Neural crest cell (in vitro differentiated cells): ENCODE data around the gene ANKRD63. TPM values are rescaled to one million over a fixed set of nuclear protein-coding genes. Genes with fewer than 3 reads are reported as not detected.

Source experiments
- DNase-seq: peaks from one replicate; pipeline ENCODE4 v3.0.0; 2021; ENCODE audit warnings: low read depth, mixed read lengths, low spot score
- H3K27ac Mint-ChIP-seq: one replicate; pipeline ENCODE4 v1.8.0; 2021; ENCODE audit warnings: mild to moderate bottlenecking, mixed read lengths; ENCODE audit not compliant: unreplicated experiment
- H3K27me3 Mint-ChIP-seq: 2 replicates; pipeline ENCODE4 v1.8.0; 2021; ENCODE audit warnings: low read depth, mild to moderate bottlenecking, mixed read lengths
- H3K36me3 Mint-ChIP-seq: 2 replicates; pipeline ENCODE4 v1.8.0; 2021; ENCODE audit warnings: low read depth, mild to moderate bottlenecking, mixed read lengths
- H3K4me1 Mint-ChIP-seq: 2 replicates; pipeline ENCODE4 v1.8.0; 2021; ENCODE audit warnings: mixed read lengths
- H3K4me3 Mint-ChIP-seq: one replicate; pipeline ENCODE4 v1.8.0; 2021; ENCODE audit warnings: mild to moderate bottlenecking, mixed read lengths
- H3K9me3 Mint-ChIP-seq: 2 replicates; pipeline ENCODE4 v1.8.0; 2021; ENCODE audit warnings: mixed read lengths
- CTCF ChIP-seq: fragments of 200-600 bp; sonication (generic); conservative IDR thresholded peaks from 2 replicates; pipeline ENCODE4 v1.5.0; 2021; ENCODE audit warnings: antibody characterized with exemption, mild to moderate bottlenecking
- total RNA-seq: library from RNA; stranded (reverse); gene quantifications from 2 replicates; pipeline ENCODE4 v1.2.1, GENCODE V29; 2021

Gene ANKRD63
- total RNA-seq, 1 donor from 2014 or later: not detected

DNA sequence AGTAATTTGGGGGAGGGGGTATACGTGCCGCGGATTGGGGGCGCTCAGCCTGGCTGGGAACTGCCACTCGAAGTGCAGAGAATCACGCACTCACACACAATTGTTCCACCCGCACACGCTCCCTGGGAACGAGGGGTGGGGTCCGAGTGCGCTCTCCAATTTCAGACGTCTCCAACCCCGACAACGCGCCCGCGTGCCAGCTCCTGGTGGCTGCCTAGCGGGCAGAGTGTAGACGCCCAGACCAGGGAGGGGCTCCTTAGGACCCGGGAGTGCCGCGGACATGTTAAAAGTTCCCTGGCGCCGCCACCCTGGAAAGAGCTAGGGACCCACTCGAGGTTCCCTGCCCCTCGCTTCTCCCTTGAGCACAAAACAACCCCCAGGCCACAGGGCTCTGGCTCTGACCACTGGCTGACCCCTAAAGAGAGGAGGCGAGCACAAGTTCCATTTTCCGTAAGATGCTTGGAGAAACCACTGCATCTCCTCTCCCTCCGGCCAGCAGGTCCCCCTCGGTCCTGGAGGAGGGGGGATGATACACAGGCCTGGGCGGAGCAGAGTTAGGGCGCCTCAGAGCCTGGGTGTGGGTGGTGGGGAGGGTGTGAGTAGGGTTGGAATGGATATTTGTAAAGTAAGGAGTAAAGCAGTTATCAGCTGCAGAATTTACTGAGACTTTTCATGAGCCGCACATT, 894 bp upstream of the ANKRD63 start:
- no peak for TF ChIP-seq CTCF
- Mint-ChIP-seq H3K27ac (no peak overlapping the region), H3K4me1 (peaks cover 25% of the 10 kb centered on the region), H3K4me3 (no peak overlapping the region), H3K36me3 (no peaks in the 10 kb centered on the region), H3K27me3 (peaks cover 74% of the 10 kb centered on the region), H3K9me3 (no peaks in the 10 kb centered on the region)
- no peak for DNase-seq

GRCh38 chr15:40282147-40282868, 556 bp downstream of the ANKRD63 start:
- Mint-ChIP-seq H3K27me3 (peaks cover 81% of the 10 kb centered on the region), H3K4me1 (peaks cover 25% of the 10 kb centered on the region), H3K4me3 (no peak overlapping the region), H3K27ac (no peak overlapping the region), H3K9me3 (no peaks in the 10 kb centered on the region), H3K36me3 (no peaks in the 10 kb centered on the region)
- peak; percentile 49 for DNase-seq
- TF ChIP-seq CTCF: peak; percentile 59

- no peak overlapping the region for H3K27ac Mint-ChIP-seq
- DNase-seq: no peak
- no peaks in the 10 kb centered on the region for H3K36me3 Mint-ChIP-seq
- H3K9me3 Mint-ChIP-seq: no peaks in the 10 kb centered on the region
- TF ChIP-seq CTCF: no peak
- H3K27me3 Mint-ChIP-seq: peaks cover 84% of the 10 kb centered on the region
- H3K4me3 Mint-ChIP-seq: no peak overlapping the region
- peaks cover 25% of the 10 kb centered on the region for H3K4me1 Mint-ChIP-seq
Observed at GRCh38 chr15:40281801-40282146, 1.1 kb downstream of the ANKRD63 start.

DNA sequence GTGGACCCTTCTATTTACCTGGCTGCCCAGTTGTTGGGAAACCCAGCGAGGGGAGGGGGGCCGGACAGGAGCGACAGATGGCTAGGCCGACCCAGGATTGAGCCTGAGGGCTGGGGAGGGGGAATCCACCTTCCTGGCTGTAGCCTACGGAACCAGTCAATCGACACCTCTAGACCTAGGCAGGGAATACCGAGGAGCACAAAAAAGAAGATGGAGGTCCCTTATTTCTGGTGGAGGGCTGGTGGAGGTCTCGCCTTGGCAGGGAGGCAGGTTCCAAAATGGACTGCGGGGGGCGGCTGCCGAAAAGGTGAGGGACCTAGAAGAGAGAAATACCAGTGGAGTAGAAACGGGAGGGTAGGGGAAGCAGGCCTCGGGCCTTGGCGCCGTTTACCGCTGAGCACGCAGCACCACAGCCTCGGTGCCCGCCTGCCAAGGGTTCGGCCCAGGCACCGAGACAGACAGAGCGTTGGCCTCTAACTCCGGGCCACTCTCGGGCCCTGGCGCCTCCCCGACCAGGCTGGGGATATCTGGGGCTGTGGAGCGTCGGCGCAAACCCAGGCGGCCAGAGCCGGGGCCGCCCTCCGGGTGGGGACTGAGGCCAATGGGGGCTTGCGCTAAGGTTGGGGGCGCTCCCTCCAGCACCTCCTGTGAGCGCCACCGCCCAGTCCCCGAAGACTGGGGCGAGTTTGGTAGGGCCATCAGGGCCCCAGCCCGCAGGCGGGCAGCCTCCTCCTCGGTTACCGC, 1.6 kb downstream of the ANKRD63 start:
- peaks cover 85% of the 10 kb centered on the region for H3K27me3 Mint-ChIP-seq

More for the DNA sequence above, 1.6 kb downstream of the ANKRD63 start:
- Mint-ChIP-seq H3K4me1 (peaks cover 25% of the 10 kb centered on the region), H3K9me3 (no peaks in the 10 kb centered on the region), H3K4me3 (peak overlapping the region; percentile 54), H3K27ac (no peak overlapping the region), H3K36me3 (no peaks in the 10 kb centered on the region)
- no peak for DNase-seq
- TF ChIP-seq CTCF: no peak
